GM19099 (cell line): ENCODE results near the gene PAIP2.

ENCODE experiments used
- POLR2A ChIP-seq: IDR thresholded peaks from 3 replicates; pipeline ENCODE4 v1.6.1; 2011; ENCODE audit warnings: low read depth; ENCODE audit not compliant: insufficient read length; ENCODE audit errors: extremely low read depth

The PAIP2 gene

DNA sequence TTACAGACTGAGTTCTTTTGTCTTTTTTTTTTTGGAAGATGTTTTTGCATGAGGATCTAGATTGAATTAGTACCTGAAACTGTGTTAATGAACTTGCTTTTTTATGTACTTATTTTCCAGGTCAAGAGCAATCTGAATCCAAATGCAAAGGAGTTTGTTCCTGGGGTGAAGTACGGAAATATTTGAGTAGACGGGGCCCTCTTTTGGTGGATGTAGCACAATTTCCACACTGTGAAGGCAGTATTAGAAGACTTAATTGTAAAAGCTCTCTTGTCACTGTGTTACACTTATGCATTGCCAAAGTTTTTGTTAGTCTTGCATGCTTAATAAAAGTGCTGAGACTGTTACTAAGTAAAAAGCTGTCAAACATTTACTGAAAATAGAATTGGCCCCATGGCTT lies 27.0 kb downstream of the PAIP2 start:
- TF ChIP-seq POLR2A, result no peak

DNA sequence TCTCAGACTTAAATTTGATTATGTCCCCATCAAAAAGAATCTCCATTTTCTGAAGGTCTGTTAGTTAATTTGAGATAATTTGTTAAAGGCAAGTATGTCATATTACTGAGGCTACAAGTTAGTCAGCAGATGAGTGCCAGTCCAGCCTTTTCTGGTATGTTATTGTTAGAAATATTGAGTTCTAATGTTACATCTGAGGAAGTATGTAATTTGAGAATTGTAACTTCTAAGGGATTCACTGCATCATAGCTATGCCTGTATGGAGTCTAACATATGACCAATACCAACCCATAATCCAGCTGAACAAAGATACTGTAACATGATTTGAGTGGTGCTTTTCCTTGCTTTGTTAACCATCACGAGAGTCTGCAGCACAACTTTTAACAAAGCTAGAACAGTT lies 27.5 kb downstream of the PAIP2 start:
- no peak for TF ChIP-seq POLR2A

DNA sequence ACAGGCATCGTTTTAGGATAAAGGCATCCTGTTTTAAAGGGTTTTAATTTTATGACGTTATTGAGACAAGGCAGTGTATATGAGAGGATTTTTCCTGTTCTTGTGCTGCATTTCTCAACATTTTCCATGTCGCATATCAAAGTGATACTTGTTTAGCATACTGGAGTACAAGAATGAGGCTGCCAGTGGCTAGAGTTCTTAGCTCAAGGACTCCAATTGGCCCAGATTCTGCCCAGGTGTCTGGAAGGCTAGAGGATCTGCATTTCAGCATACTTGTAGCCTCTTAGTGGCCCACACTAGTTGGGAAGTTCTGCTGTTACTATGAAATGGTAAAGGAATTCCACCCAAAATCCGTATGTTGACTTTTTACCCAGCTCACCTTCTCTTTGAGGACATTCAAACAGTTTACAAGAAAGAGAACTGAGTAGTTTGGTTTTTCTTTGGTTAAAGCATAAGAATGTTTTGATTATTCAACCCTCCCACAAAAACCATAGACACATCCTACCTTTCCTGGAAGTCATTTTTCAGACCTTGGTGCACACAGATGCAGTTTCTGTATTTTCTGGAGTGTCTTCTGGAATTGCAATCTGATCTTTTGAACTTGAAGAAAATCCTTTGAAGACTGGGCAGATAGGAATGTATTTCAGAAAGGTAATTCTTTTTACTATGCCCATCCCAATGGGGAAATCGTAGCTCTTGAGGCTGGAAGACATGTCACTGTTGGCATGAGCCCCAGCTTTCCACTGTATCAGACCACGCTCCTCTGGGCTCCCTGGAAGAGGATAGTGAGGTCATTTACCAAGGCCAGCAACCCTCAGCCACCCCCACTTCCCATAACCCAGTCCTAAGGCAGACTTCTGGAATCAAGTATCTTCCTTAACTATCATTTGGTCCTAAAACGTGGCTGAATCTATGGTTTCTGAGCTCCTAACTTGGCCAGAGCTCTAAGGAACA lies 30.1 kb downstream of the PAIP2 start:
- TF ChIP-seq POLR2A, result no peak

DNA sequence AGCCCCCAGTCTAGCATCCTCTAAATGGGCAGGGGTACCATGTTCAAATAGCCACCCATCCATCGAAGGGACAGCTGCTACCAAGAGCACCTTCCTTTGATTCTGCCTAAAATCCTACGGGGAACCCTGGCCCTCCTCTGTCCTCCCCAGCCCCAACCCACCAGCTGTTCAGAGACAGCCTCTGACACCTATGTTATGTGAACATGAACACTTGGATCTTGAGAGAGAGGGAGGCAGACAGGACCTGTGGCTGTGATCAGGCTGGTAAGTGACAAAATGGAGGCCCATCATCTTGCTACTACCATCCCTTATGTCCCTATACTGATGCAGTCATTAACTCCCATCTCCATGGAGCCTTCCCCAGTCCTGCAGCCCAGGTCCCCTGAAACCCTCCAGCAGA lies 33.3 kb downstream of the PAIP2 start:
- TF ChIP-seq POLR2A, result no peak

DNA sequence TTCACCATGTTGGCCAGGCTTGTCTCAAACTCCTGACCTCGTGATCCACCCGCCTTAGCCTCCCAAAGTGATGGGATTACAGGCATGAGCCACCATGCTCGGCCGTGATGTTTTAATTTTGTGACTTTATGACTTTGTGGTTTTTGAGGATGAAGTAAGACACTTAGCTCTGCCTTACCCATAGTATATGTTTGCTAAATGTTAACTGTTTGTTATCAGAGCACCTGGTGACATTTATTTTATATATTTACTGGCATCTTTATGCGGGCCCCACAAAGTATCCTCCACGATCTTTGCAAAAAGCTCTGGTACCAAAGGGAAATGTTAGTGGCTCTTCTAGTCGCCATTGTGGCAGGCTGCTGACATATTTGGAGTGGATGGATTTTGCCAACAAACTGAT lies 34.7 kb downstream of the PAIP2 start:
- TF ChIP-seq POLR2A, result no peak

DNA sequence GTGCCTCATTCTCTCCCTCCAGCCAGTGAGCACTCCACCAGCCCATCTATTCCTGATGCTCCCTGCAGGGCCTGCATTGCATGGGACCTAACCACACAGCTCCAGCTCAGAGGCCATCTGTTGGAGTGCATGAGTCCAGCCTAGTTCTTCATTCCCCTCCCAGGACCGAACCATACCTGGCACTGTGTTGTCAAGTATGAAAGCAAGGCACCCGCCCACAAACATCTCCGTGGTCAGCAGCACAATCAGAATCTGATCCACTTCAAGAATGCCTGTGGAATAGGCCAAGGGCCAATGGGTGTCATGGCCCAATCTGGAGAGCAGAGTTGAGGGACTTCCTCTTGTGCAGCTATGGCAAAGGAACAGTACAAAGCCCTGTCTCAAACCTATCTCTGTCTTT lies 35.6 kb downstream of the PAIP2 start:
- no peak for TF ChIP-seq POLR2A

DNA sequence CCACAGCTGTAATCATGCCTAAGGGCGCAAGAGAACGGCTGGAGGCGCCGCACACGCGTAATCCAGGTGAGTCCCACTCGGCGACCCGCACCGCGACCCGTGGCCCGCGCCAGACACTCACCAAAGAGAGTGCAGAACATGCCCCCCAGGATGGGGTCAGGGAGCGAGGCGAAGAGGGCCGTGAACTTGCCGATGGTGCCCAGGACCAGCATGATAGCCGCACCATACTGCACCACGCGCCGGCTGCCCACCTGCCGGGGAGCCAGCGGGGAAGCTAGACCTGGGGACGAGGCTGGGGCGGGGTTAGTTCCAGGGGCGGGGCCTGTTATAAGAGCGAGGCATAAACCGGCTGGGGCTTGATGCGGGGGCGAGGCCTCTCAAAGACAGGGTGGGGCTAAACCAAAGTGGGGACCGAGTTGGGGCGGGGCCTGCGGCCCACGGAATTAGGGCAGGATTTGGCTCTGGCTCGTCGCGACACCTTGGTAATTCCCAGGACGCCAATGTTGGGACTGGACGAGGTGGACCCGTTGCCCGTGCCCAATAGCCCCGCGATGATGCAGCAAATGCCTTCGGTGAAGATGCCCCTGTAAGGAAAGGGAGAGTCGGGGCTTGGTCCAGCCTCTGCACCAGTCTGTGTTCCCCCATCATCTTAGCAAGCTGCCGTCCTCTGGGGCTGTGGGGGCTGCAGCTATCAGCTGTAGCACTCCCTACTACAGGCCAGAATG lies 36.6 kb downstream of the PAIP2 start:
- no peak for TF ChIP-seq POLR2A

DNA sequence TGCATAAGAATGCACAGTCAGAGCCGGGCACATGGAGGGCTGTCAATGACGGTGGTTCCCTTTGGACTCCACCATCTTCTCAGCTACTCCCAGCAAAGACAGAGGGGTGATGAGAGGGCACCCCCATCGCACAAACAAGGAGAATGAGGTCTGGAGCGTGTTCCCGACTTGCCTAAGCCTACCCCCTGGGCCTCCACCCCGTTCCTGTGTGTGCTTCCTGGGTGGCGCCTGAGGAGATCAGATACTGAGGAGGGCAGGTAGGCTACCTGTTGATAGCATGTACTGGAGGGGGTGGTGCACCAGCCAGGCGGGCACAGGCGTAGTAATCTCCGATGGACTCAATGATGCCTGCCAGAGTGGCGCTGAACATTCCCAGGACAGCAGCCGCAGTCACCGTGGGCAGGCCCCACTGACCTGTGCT lies 37.3 kb downstream of the PAIP2 start:
- TF ChIP-seq POLR2A, result no peak

DNA sequence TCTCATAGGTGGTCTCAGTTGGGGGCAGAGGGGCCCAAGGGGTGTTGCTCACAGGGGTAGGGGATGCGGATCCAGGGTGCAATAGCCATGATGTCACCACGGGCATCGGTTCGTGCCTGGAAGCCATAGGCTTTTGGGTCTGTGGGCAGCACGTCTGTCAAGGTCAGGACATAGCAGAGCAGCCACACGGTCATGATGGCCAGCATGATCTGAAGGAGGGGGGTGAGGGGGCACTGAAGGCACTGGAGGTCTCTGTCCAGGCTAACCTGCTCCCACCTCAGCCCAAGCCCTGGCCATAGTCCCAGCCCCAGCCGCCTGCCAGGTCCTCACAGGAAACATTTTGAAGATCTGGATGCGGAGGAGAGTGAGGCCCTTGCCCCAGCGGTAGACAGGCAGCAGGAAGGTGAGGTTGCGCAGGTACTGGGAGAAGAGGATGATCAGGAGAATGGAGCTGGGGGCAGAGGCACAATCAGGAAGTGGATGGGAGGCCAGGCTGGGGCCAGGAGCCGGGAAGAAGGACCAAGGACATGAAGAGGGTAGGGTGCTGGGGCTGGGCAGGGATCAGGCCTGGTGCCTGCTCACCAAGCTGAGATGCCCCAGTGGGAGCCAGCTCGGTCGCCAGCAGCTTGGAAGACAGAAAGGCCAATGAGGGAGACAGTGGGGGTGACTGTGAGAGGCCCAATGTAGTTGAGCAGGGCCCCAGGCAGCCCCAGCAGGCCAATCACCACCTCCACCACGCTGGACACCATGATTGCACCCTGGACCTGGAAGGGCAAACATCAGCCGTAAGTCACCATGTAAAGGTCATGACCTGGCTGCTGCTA lies 38.2 kb downstream of the PAIP2 start:
- TF ChIP-seq POLR2A, result no peak

DNA sequence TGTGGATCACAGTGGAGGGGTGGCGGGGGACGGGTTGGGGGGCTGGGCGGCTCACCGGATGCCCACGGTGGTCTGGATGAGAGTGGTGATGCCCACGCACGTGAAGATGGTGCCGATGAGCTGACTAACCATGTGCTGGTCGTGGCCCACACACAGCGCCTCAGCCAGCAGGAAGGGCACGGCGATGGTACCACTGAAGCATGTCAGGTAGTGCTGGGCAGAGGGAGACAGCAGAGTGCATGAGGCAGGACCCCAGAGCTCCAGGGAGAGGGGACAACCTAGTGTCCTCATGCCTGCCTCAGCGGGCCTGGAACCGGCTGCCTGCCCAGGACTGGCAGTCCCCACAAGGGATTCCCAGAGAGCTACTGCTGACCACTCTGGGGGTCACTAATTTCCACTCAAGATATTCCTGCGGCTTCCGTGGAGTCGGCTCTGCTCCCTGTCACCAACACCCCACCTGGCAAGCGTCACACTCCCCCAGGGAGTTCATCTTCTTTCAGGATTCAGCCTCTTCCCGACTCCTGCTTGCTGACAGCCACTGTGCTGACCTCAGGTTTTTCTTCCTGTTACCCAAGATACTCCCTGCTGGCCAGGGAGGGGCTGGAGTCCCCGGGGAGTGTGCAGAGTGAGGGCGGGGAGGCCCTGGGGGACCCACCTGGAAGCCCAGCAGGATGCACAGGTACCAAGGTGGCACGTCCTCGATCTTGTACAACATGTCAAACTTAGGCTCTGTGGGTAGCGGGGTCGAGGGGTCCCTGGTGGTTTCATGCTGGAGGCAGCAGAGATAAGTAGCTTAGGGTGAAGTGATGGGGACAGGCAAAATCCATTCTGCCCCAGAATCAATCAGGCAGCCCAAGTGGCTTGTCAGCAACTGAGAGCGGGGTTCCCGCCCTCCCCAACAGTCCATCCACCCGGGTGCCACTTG lies 40.4 kb downstream of the PAIP2 start:
- TF ChIP-seq POLR2A, result no peak

DNA sequence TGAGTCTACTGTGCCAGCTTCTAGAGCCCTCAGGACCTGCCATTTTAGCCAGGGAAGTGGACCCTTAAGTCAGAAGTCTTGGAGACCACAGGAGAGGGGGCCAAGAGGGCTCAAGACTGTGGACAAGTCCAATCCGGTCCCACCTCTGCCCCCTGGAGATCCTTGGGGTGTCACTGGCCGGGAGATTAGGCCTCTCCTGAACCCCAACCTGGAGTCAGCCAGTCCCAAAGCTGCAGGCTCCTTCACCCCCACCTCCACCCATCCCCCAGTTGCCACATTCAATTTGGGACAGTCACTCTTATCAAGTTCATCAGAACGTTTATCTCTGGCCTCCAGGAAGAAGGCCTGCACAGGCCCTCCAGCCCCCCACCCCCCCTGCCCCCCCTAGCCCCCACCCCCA lies 41.2 kb downstream of the PAIP2 start:
- no peak for TF ChIP-seq POLR2A

DNA sequence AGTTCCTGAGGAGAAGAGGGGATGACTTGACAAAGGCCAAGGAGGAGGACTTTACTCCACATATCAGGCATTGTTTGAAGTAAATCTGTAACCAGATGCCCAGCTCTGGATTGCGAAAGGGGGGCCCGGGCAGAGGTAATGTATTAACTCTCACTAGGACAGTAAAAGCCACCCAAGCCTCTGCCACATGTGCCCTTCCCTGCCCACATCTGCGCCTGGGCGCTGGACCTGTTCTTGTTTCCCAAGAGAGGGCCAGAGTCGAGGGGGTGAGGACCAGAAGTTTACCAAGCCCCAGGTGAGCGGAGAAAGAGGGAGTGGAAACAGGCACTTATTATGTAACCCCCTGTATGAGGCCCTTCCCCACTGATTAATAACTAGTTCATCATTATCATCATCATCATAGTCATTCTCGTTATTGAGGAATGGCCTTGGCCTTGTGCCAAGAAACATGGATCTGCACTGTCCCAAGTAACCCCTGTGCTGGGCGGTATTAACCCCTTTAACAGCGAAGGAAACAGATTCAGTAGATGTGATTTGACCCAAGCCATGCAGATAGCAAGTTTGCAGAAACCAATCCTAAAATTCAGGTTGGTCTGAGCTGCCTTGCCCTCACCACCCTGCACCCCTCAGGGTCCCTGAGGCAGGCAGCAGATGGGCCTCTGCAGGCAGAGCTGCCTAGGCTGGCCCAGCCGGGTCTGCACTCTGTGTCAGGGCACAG lies 41.8 kb downstream of the PAIP2 start, which contains the start of gene SLC23A1:
TSS of gene SLC23A1 (minus strand) at position 23 of the 718 bp plus-strand sequence. CDS start 44 bp downstream, outside the sequence.
- TF ChIP-seq POLR2A, result no peak

DNA sequence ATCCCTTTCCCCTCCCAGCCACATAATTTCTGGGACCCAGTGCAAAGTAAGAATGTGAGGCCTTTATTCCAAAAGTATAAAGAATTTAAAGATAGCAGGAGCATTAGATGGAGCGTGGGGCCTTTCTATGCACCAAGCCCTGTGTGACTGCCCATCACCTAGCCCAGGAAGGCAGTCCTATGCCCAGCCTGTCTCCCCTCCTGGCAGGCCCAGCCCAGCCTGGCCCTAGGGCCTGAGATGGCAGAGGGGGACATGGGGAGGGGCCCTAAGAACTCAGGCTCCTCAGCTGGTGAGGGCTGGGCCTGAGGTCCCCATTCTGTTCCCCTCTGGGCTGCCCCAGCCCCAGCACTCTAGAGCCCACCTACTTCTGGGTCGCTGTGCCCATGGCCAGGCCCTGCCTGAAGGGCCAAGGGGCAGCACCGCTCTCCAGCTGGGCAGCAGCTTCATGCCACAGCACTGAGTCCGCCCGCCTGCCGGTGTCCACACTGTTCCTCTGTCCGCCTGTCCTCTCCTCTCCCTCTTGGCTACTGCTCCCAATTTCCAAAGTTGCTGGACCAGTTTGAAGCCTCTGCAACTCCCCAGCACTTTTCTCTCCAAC lies 42.4 kb downstream of the PAIP2 start:
- TF ChIP-seq POLR2A, result no peak

DNA sequence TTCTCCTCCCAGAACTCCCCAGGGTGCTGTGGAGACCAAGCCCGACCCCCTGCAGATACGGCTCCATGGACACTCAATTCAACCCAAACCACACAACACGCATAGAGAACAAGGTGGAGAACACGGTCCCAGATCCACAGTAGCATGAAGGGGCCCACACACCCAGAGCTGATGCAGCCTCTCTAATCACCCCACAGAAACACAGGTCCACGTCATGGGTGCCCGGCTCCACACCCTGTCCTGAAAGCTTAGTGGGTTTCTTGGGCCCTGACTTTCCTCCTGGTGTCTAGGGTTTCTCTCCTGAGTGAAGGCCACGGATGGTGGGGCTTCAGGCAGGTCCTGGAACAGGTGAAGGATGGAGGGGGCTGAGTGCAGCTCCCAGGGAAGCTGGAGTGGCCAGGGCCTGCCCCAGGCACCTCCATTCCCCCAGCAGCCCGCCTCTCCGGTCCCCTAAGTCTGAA lies 43.0 kb downstream of the PAIP2 start:
- TF ChIP-seq POLR2A, result peak; percentile 29
